GM21423 (cell line): ENCODE measurements around the gene TAC3.
"Not testable (repeated sequence)": the region's sequence is repeated elsewhere in the genome, so short reads cannot be mapped to it uniquely, and the experiment has no call there.

Source experiments
- ATAC-seq: cut with Tn5 transposase; IDR thresholded peaks from one replicate; pipeline ENCODE4 v1.9.1; 2021; ENCODE audit warnings: mild to moderate bottlenecking, moderate library complexity; ENCODE audit not compliant: unreplicated experiment

TAC3 gene

DNA sequence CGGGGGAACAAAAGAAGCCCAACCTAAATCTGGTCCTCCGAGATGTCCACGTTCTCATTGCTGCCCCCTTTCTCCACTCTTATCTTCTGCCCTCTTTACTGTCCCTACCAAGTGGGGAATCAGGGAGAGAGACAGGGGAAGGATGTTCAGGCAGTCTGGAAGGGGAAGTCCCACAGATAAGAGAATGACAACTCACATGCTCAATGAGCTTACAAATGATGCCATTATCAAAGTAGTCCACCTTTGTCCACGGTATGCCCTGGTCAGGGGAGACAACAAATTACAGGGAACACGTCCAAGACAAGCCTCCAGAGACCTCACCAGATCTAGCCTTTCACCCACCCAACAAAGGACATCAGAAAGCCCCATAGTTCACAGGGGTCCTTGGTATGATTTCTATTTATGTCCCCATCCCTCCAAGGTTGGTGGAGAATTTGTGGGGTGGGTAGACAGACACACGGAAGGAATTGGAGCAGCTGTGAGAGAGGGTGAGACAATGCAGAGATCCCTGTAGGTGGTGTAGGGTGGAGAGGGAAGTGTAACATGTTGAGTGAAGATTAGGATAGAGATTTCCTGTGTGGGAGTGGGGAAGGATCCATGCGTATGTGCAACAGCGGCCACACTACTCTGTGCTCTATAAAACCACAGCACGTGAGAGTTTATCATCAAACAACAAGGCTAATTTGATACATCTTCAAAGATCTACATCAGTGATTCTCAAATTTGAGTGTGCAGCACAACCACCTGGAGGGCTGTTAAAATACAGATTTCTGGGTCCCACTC, 22.9 kb upstream of the TAC3 start:
- no peak for ATAC-seq

DNA sequence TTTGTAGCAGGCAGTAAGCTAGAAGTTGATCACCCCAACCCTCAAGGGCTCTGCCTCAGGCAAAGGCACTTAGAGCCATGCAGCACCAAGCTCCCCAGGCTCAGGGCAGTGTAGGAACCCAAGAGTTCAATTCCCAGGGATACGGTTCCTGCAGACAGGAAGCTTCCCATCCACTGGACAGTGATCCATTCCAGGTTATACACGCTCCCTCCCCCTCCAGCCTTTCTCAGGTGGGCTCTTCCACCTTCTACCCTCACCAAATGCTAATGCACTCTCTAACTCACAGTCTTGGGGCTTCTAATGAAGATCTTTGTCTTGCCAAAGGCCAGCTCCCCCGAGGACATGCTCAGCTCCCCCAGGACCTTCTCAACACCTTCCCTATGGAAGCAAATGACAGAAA, 20.9 kb upstream of the TAC3 start:
- ATAC-seq = no peak

DNA sequence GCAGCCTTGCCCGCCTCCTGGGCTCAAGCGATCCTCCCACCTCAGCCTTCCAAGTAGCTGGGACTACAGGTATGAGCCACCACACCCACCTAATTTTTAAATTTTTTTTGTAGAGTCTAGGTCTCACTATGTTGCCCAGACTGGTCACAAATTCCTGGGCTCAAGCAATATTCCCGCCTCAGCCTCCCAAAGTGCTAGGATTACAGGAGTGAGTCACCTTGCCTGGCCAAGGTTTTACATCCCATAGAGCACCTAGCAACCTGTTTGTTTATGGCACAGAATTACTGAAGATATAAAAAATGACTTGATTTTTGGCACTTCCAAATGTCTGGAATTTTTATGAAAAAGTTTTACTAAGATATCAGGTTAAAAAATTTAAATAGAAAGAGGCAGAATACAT, 17.1 kb upstream of the TAC3 start:
- ATAC-seq = no peak

DNA sequence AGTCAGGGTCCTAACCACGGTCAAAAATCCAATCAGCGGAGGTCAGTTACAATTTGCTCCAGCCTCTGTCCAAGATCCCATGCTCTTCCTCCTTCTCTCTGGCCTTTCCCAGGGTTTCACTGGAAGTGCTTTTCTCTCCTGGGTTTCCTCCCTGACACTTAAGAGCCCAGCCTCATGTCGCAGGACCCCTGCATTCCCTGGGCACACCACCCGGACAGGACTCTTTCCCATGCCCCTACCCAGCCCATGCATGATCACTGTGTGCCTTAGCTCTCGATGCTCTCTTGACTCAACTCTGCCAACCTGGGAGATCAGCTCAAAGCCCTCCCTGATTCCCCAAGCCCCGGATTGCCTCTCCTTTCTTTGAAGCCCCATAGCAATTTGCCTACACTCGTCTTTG, 15.5 kb upstream of the TAC3 start:
- ATAC-seq = no peak

DNA sequence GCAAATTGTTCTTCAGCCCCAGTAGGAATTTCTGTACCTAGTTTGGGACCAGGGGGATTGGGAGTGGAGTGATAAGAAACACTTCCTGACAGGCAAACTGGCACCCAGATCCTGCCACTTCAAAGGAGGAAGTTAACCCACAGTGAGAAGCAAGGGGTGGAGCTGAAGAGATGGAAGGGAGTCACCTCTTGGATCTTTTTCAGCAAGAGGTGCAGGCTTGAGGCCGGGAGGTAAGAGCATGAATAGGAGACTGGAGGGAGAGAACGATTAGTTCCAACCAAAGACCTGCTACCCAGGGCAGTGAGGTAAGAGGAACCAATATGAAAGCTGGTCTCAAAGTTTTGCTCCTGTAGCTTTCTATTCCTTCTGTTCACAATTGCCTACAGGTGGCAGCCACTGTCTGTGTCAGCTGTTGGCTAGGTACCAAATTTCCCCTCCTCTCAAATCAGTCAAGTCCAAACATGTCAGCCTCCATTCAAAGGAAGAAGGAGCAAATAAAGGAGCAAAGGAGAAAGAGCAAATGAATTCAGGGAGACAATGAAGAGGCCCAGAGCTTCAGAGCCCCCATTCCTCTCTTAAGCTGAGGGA, 14.9 kb upstream of the TAC3 start:
- no peak for ATAC-seq

DNA sequence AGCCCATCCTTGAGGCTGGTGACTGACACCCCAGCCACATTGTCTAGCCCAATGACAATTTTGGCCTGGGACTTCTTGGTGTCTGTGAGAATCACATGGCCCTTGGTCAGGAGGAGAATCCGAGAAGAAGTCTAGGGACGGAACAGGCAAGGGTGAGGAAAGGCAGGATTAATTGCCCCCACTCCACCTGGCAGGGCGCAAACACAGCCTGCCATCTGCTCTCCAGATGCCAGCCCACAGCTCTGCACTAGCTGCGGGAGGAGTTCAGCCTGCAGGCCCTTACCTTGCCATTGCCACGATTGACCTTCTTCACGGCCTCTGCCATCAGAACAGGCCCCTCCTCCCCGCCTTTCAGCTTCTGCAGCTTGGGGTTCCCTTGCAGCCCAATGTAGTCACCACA, 13.1 kb upstream of the TAC3 start:
- no peak for ATAC-seq

DNA sequence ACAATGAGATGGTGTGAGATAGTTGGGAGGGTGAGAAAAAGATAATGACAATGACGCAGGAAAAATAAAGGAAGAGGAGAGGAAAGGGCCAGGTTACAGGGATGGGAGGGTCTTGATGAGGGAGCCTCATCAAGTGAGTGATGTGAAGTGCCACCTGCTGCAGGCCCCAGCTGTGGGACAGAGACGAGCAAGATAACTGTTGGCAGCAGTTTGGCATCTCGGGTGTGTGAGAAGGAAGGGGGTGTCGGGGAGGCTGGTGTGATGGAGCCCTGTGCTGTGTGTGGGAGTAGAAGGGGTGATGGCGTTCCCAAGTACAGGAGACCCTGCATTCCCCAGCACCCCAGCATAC, 11.4 kb upstream of the TAC3 start:
- no peak for ATAC-seq

DNA sequence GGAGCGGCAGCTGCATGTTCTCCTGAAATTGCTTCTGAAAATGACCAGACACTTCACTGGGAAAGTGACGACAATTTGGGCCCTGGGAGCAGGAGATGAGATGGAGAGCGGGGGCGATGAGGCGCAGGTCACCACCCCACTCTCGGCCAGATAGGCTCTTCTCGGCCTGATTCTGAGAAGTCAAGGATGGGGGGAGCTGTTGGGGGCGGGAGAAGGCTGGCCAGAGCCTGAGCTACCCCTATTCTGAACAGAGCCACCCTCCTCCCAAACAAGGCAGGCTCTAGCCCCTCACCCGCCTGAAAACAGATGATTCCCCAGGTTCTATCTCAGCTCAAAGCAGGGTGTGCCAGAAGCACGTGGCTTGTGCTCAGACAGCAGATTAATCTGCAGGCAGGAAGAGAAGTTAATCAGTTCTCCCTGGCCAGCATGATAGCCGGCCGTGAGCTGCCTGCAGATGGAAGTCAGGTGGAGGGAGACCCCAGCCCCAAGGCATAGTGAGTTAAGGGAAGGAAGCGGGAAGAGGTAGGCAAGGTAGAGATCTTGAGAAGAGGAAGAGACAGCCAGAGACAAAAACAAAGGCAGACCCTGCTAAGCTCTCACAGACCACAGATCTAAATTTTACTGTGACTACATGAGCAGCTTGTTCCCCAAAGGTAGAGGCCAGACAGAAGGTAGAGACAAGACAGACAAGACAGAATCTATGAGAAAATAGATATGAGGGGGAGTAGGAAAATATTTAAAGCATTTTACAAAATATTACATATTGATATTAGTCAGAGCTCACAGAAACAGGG, 10.9 kb upstream of the TAC3 start:
- ATAC-seq = no peak

DNA sequence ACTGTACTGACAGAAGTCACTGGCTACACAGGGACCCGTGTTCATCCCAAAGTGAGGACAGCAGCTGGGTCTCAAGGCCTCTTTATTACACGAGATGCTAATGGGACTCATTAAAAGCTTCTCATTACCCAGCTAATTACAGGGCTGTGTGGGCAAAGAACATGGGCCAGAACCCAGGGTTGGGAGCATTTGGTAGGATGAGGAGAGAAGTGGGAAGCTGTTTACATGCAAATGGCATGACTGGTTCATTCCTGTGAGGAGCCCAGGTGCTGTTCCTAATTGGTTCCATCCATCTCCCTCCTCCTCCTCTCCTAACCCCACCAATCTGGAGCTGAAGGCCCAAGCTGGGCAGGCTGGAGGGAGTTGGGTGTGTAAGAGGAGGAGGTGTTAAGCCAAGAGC, 8.9 kb upstream of the TAC3 start:
- ATAC-seq = no peak

DNA sequence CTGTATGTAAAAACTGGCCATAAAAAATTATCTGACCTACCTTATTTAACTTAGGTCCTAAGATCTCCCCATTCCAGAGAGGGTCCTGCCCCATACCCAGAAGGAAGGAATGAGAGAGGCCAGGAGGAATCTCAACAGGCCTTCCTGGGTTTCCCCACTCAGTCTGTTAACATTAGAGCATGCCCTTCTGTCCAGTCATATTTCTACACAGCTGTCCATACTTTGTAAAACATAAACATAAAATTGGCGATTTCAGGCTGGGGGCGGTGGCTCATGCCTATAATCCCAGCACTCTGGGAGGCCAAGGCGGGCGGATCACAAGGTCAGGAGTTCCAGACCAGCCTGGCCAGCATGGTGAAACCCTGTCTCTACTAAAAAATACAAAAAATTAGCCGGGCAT, 6.0 kb upstream of the TAC3 start:
- ATAC-seq = not testable (repeated sequence)

DNA sequence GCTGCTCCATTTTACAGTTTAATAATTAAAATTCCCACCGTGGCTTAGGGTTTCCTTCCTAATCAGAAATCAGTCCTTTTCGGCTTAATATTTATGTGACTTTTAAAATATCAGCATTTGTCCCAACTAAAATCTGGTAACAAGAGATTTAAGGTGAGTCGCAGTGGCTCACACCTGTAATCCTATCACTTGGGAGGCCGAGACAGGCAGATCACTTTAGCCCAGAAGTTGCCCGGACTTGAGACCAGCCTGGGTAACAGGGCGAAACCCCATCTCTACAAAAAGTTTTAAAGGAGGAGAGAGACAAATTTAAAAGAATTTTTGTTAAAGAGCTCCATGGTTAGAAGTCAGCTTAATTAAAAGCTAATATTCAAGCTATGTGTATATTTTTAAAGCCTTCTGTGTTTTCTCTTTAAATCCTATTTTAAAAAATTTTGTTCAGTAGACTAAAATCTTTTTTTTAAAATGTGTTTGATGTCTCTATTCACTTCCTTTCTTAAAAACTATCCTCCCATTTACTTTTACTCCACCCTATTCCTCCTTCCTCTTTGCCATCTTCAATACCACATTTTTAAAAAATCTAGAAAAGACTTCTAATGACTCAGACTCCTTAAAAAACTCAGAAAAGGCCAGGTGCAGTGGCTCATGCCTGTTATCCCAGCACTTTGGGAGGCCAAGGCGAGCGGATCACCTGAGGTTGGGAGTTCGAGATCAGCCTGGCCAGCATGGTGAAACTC, 3.8 kb upstream of the TAC3 start:
- no peak for ATAC-seq

DNA sequence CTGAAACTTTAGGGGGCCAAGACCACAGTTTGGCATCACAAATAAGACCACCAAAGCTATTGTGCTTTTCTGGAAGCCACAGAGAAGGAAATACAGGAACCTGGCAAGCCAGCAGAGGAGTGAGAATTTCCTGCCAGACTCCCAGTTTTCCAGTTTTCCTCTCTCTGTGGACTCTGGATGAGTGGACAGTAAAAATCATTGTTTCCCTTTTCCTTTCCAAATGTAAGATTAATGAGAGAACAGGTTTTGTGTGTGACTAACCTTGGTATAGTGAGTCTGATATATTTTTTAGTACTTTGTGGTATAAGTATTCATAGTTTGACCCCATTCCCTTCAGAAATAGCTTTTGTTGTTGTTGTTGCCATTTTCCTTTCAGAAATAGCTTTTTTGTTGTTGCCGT, 2.6 kb upstream of the TAC3 start:
- ATAC-seq = no peak

DNA sequence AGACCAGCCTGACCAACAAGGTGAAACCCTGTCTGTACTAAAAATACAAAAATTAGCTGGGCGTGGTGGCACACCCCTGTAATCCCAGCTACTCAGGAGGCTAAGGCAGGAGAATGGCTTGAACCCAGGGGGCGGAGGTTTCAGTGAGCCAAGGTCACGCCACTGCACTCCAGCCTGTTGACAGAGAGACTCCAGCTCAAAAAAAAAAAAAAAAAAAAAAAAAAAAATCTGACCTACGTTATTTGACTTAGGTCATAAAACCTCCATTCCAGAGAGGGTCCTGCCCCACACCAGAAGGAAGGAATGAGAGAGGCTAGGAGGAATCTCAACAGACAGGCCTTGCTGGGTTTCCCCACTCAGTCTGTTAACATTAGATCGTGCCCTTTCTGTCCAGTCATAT, 2.0 kb upstream of the TAC3 start:
- ATAC-seq = not testable (repeated sequence)

DNA sequence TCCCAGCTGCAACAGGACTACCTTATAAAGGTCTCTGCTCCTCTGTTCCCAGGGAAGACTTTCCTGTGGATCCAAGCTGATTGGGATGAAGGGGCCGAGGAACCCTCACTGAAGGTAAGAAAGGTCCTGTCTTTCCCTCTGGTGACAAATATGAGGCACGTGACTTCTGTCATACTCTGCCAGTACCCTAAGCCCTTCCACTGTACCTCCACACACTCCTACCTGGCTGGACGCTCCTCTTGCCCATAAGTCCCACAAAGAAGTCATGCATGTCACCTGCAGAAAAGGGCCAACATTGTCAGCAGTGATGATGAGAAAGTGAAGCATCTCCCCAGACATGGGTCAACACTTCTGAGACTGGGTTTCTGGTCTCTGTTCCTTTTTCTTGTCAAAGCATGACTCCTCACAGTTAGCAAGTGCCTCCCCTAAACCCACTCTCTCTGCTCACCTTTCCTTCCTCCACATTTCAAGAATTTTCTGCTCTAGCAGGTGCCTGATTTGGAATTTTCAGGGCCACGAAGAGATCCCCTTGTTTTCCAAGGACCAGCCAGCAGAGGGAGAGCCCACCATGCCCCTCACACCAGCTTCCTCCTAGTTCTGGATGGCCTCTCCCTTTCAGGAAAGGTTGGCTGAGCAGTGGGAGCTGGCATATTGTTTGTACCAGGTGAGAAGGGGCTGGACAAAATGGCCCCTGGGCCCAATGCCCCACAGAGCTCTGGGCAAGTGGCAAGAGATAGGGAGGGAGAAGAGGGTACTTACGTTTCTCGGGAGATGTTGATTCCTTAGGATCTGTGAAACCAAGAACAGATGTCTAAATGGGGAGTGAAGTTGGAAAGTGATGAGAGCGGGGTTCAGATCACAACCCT, 3.5 kb downstream of the TAC3 start:
- peak; percentile 58 for ATAC-seq

DNA sequence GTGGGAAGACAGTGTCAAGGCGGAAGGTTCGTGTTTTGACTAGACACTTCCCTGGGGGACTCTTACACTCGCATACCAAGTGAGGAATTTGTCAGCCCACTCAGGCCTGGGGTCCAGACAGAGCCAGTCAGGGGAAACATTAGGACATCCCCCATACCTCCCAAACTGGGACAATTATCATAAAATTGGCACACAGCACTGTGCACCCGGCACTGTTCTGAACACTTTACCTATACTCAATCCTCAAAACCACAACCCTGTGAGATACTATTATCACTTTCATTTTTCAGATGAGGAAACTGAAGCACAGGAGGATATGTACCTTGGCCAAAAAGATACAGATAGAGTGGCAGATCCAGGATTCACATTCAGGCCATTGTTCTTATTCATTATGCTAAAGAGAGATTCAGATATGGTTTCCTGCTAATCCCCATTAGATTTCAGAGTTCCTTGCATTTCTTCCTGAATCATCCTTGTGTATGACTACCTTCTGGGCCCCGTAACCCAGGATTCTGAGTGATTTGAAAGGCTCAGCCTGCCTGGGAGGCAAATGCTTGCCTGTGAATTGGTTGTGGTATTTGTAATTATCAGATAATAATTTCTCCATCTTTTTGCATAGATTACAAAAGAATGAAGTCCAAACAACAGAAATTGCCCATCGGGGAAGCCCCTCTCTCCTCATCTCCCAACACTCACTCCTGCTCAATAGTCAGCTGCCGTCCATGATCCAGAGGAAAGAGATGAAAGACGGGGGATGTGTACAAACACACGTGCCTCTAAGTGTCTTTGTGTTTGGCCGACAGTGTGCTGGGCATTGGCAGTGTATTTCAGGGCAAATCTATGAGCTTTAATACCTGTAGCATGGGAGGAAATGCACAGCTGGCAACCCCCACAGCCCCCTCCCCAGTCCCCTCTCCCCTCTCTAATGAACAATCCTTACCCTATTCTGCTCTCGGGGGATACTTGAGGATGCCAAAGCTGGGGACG, 4.6 kb downstream of the TAC3 start:
- ATAC-seq = peak; percentile 47

DNA sequence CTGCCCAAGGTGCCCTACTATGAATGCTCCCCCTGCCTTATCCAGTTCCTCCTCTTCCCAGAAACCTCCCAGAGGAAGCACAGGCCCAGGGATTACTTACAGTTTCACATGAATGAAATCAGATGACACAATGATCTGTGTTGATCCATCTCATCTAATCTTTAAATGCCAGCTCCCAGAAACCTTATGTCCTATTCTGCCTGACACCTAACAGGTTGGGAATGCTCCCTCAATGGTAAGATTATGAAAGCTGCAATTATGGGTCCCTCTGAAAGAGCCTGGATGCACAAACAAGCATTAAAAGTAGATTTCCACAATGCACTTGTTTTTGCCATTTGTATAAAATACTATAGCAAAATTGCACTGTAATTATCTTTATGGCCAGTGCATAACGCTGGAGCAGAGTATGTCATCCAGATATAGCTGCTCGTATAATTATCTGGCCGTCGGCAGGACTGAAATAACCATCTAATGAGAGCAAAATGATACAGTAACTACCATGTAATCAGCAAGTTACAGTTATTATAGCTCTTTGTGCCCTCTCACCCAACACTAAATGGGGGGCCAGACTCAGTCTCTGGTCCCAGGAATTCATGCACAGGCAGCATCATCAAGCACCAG, 5.6 kb downstream of the TAC3 start:
- ATAC-seq = no peak

DNA sequence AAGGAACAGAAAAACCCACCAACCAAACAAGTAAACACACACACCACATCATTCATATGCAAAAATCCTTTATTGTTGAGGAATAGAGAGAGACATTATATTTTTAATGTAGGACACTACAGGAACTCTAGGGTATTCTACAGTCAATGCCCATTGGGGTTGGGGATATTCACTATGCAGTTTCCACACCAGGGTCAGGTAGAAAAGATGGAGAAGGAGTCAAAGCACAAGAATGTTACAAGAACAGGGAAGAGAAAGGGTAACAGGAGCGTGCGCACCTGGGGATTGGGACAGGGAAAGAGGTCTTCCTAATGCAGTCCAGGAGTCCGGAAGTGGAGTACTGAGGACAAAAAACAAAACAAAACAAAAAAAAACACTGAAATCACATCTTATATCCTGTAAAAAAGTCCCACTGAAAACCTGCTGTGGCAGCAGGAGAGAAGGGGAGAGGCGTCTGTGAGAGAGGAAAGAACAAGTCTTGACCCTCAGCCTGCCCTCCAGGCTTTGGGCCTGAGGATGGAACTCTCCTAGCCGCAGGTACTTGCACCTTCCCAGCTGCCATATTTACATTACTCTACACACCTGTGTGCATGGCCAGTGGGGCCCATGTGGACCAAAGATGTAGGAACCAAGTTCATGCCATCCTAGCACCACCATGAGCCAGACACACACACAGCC, 6.2 kb downstream of the TAC3 start:
- no peak for ATAC-seq

DNA sequence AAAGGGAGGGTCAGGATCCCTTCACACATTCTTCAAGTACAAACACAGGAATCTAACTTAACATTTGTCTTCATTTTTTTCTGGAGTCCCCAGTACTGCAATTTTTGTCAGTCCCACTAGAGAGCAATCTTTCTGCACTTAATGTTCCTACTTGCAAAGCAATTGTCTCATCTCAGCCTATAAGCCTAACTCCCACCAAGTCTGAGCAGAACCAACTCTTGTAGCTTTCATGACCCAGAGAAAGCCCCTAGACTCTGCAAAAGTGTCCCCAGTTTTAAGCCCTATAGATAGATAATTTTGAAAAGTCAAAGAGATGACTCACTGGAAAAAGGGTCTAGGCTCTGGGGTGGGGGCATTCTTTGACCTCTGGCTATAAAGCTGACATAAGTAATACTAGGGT, 8.2 kb downstream of the TAC3 start:
- ATAC-seq = no peak
